ENCODE data around the gene OGG1. TPM values are rescaled to one million over a fixed set of nuclear protein-coding genes. Genes with fewer than 3 reads are reported as not detected.

OGG1 gene
- total and polyA plus RNA-seq, 9 of the 15 experiments (the other 6 are each of a cell fraction or from before 2014, with no cell fraction given) = 6.6 to 33.0 (median 24.4) TPM

GRCh38 chr3:9792405-9793160 is 42.8 kb downstream of the OGG1 start, which contains the start of the genes ARPC4 and TADA3 (continued):
- TF ChIP-seq HINFP (tag; conservative IDR thresholded peaks at IDR 0.05; ENCODE audit: low read depth) = no peak
- TF ChIP-seq NELFE (IDR thresholded peaks at IDR 0.05; ENCODE audit: insufficient read depth, insufficient read length) = no peak
- no peak for TF ChIP-seq ZNF740 (CRISPR knock-in tag; IDR thresholded peaks at IDR 0.05)
- TF ChIP-seq ZNF740 (tag; IDR thresholded peaks at IDR 0.05) = no peak
- no peak for TF ChIP-seq NCOA2 (IDR thresholded peaks at IDR 0.05; ENCODE audit: partially characterized antibody in 2 of 2)
- TF ChIP-seq, protein P1, sequence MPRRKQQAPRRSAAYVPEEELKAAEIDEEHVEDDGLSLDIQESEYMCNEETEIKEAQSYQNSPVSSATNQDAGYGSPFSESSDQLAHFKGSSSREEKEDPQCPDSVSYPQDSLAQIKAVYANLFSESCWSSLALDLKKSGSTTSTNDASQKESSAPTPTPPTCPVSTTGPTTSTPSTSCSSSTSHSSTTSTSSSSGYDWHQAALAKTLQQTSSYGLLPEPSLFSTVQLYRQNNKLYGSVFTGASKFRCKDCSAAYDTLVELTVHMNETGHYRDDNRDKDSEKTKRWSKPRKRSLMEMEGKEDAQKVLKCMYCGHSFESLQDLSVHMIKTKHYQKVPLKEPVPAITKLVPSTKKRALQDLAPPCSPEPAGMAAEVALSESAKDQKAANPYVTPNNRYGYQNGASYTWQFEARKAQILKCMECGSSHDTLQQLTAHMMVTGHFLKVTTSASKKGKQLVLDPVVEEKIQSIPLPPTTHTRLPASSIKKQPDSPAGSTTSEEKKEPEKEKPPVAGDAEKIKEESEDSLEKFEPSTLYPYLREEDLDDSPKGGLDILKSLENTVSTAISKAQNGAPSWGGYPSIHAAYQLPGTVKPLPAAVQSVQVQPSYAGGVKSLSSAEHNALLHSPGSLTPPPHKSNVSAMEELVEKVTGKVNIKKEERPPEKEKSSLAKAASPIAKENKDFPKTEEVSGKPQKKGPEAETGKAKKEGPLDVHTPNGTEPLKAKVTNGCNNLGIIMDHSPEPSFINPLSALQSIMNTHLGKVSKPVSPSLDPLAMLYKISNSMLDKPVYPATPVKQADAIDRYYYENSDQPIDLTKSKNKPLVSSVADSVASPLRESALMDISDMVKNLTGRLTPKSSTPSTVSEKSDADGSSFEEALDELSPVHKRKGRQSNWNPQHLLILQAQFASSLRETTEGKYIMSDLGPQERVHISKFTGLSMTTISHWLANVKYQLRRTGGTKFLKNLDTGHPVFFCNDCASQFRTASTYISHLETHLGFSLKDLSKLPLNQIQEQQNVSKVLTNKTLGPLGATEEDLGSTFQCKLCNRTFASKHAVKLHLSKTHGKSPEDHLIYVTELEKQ (CRISPR knock-in tag; IDR thresholded peaks at IDR 0.05) = no peak
- peak; percentile 67 for TF ChIP-seq ETS1 (conservative IDR thresholded peaks at IDR 0.05; ENCODE audit: control insufficient read depth, low read depth, low read length)
- TF ChIP-seq MYNN (IDR thresholded peaks at IDR 0.05) = 0 out of 2 replicates have a peak, but pooled peaks have one; percentile 33
- no peak for TF ChIP-seq MYNN (CRISPR knock-in tag; IDR thresholded peaks at IDR 0.05)
- TF ChIP-seq ZNF79 (CRISPR knock-in tag; IDR thresholded peaks at IDR 0.05; ENCODE audit: low read depth) = no peak
- no peak for TF ChIP-seq ZNF384 (IDR thresholded peaks at IDR 0.05; ENCODE audit: low read depth, low read length)
- TF ChIP-seq, protein P2, sequence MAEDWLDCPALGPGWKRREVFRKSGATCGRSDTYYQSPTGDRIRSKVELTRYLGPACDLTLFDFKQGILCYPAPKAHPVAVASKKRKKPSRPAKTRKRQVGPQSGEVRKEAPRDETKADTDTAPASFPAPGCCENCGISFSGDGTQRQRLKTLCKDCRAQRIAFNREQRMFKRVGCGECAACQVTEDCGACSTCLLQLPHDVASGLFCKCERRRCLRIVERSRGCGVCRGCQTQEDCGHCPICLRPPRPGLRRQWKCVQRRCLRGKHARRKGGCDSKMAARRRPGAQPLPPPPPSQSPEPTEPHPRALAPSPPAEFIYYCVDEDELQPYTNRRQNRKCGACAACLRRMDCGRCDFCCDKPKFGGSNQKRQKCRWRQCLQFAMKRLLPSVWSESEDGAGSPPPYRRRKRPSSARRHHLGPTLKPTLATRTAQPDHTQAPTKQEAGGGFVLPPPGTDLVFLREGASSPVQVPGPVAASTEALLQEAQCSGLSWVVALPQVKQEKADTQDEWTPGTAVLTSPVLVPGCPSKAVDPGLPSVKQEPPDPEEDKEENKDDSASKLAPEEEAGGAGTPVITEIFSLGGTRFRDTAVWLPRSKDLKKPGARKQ (CRISPR knock-in tag; IDR thresholded peaks at IDR 0.05) = no peak
- TF ChIP-seq U2AF1 (optimal IDR thresholded peaks at IDR 0.05; ENCODE audit: low read depth, low read length) = peak; percentile 12
- peak; percentile 62; the same call in 1 of the 2 replicates for TF ChIP-seq C11orf30 (IDR thresholded peaks at IDR 0.05; ENCODE audit: low read depth)
- TF ChIP-seq ZKSCAN8 (CRISPR knock-in tag; IDR thresholded peaks at IDR 0.05) = no peak
- TF ChIP-seq, protein P3, sequence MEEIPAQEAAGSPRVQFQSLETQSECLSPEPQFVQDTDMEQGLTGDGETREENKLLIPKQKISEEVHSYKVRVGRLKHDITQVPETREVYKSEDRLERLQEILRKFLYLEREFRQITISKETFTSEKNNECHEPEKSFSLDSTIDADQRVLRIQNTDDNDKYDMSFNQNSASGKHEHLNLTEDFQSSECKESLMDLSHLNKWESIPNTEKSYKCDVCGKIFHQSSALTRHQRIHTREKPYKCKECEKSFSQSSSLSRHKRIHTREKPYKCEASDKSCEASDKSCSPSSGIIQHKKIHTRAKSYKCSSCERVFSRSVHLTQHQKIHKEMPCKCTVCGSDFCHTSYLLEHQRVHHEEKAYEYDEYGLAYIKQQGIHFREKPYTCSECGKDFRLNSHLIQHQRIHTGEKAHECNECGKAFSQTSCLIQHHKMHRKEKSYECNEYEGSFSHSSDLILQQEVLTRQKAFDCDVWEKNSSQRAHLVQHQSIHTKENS (CRISPR knock-in tag; IDR thresholded peaks at IDR 0.05) = no peak
- TF ChIP-seq CCAR2 (IDR thresholded peaks at IDR 0.05; ENCODE audit: low read depth, low read length) = no peak
